AG09319 (cell line): ENCODE data around the gene KIF19.

Source experiments
- DNase-seq: peaks from one replicate; pipeline ENCODE4 v3.0.0-alpha.2; 2010; ENCODE audit warnings: low read depth; ENCODE audit errors: extremely low read depth
- CTCF ChIP-seq: IDR thresholded peaks from 2 replicates; pipeline ENCODE4 v1.5.1; 2011; ENCODE audit warnings: low read depth, mild to moderate bottlenecking, inconsistent platforms, low read length, moderate library complexity

Gene KIF19

DNA sequence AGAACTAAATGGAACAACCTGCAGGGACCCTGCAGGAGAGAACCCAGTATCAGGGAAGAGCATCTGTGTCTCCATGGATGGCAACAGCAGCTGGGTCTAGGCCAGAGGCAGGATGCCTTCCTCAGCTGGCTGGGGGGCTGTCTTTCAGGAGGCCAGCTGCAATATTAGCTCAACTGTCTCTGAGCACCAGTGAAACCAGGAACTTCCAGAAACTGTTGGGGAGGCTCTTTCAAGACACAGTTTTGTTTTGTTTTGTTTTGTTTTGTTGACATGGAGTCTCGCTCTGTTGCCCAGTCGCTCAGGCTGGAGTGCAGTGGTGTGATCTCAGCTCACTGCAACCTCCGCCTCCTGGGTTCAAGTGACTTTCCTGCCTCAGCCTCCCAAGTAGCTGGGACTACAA lies 48.8 kb downstream of the KIF19 start:
- TF ChIP-seq CTCF, result no peak
- no peak for DNase-seq

DNA sequence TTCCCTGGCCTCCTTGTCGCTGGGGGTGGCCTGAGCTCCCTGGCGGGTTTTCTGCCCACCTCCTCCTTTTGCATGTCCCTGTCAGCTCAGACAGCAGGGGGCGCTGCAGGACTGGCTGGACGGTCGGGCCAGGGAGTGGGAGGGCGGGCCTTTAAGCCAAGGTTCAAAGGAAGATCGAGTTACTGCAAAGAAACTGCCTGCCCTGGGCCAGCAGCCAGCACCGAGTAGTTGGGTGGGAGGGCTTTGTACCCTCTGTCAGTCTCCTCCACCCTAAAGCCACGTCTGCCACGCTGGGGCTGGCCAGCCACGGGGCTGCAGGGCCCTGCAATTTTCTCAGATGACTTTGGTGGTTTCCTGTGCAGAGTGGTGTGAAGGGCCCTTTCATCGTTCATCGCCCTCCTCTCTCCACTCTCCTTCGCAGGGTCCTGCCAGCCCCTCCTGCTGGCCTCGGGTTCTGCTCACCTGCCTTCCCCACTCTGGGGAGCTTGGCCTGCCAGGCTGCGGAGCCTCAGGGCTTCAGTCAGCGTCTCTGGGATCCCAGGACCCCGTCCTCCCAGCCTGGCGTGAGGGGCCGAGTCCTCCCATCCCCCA lies 53.6 kb downstream of the KIF19 start:
- peak; percentile 92 for TF ChIP-seq CTCF
- DNase-seq, result peak; percentile 32

GRCh38 chr17:74380086-74380958 lies 54.3 kb downstream of the KIF19 start:
- no peak for TF ChIP-seq CTCF
- no peak for DNase-seq

DNA sequence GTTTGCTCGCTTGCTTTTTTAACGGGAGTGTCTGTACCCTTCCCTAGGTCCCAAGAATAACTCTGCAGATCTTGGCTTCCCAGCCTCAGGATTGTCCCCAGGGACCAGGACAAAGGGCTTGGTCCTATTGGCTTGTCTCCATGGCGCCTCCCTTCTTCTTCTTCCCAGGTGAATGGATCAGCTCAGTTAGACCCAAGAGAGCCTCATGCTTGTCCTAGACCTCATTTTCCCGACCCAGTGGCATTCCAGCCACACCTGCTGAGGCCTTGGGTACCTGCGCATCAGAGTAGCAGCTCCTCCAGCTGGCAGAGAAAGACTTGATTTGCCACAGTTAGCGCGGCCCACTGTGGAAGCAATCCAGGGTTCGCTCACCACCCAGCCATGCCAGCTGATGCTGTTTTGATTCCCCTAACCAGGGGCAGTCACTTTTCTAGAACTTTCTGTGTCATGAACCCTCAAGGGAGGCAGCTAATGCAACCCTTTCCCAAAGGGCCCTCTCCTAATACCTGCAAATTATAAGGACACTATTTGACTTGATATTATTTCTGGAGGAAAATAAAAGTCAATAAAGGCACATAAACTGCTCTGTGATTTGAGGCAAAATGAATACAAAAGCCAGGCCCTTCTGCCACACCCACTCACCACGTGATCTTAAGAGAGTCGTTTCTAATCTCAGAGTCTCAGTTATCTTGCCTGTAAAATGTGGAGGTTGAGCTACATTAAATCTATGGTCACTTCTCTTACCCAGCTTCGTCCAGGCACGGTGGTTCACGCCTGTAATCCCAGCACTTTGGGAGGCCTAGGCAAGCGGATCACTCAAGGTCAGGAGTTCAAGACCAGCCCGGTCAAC lies 55.2 kb downstream of the KIF19 start:
- no peak for DNase-seq
- TF ChIP-seq CTCF, result no peak

DNA sequence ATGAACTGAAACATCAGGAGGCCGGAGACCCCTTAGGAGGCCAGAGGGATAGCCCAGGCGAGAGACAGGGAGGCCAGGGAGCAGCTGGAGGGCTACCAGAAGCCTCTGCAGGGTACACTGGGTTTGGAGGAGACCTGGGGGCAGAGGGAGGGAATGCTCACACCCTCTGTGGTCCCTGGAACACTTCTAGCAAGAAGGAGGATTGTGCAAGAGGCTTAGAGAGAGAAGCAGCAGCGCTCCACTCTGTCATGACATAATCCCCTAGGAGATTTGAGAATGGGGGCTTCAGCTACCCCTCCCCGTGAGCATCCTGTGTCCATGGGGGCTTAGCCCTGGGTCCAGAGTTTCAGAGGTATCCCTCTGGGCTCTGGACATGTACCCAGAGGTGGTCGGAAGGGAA lies 57.1 kb downstream of the KIF19 start:
- TF ChIP-seq CTCF, result no peak
- DNase-seq, result no peak

DNA sequence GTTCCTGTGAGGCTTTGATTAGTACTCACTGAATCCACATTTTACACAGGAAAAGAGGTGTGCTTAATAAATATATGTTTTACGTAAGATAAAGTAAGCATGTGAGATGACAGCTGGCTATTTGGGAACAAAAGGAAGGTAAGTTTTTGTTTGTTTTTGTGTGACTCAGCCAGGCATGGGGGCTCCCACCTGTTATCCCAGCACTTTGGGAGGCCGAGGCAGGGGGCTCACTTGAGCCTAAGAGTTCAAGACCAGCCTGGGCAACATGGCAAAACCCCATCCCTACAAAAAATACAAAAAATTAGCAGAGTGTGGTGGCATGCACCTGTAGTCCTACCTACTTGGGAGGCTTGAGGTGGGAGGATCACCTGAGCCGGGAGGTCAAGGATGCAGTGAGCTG lies 59.2 kb downstream of the KIF19 start:
- DNase-seq, result no peak
- TF ChIP-seq CTCF, result no peak
